ENCODE data around the gene PAPSS1.

GRCh38 chr4:107572281-107572680, 147.8 kb downstream of the PAPSS1 start:
- TF ChIP-seq CTCF (IDR thresholded peaks at IDR 0.05) (no peak), POLR2A (IDR thresholded peaks at IDR 0.05) (no peak)

Measured in esophagus squamous epithelium (tissue), 4 donors.